ENCODE results near the gene SSR4. TPM values are rescaled to one million over a fixed set of nuclear protein-coding genes. Genes with fewer than 3 reads are reported as not detected.

The SSR4 gene
- total RNA-seq, 1 experiment from 2014 or later, result 179 TPM

GRCh38 chrX:153773218-153773611, 21.3 kb upstream of the SSR4 start:
- H3K23me2 ChIP-seq (ENCODE audit: insufficient read length, low read depth, low read length, poor library complexity, severe bottlenecking), result no peaks in the 10 kb centered on the region
- H3K27me3 ChIP-seq (ENCODE audit: insufficient read depth, low read length), result no peaks in the 10 kb centered on the region
- no peak overlapping the region for H3K56ac ChIP-seq (ENCODE audit: insufficient read length, low read depth, low read length)
- H4K20me1 ChIP-seq (ENCODE audit: control insufficient read depth, insufficient read depth, insufficient read length), result no peaks in the 10 kb centered on the region
- H4K8ac ChIP-seq (replicated peaks; ENCODE audit: insufficient read length, low read depth, low read length), result no peak overlapping the region
- H4K91ac ChIP-seq (ENCODE audit: insufficient read length, low read depth, low read length), result no peak overlapping the region
- H2AFZ ChIP-seq (ENCODE audit: low read length), result no peak overlapping the region
- no peak overlapping the region for H2BK12ac ChIP-seq (ENCODE audit: insufficient read length, low read depth, low read length)
- H3T11ph ChIP-seq (ENCODE audit: low read length), result no peak overlapping the region
- H4K5ac ChIP-seq (ENCODE audit: insufficient read length, low read depth, low read length), result no peak overlapping the region
- H3K4me1 ChIP-seq (ENCODE audit: insufficient read depth, low read length), result no peaks in the 10 kb centered on the region
- H2BK15ac ChIP-seq (ENCODE audit: low read depth, low read length), result no peak overlapping the region
- no peaks in the 10 kb centered on the region for H3K79me2 ChIP-seq (ENCODE audit: insufficient read depth, low read length)
- H3K4ac ChIP-seq (ENCODE audit: low read depth, low read length), result no peak overlapping the region
- no peaks in the 10 kb centered on the region for H3K79me1 ChIP-seq (ENCODE audit: insufficient read depth, low read depth, low read length, poor library complexity, severe bottlenecking)
- H2BK5ac ChIP-seq (ENCODE audit: insufficient read length, low read length), result no peak overlapping the region
- H3K27ac ChIP-seq (ENCODE audit: insufficient read length, low read depth, low read length), result no peak overlapping the region
- Mint-ChIP-seq H3K4me3 (no peak overlapping the region), H3K27me3 (ENCODE audit: low read depth) (no peaks in the 10 kb centered on the region; the same call in 1 of the 2 replicates), H3K27ac (no peak overlapping the region), H3K36me3 (ENCODE audit: insufficient read depth in 1 of 3, low read depth in 3 of 3) (peaks cover 0 to 2% (median 0%) of the 10 kb centered on the region in 3 experiments; a peak in 1 of 7 replicates), H3K9me3 (peaks cover 24 to 54% of the 10 kb centered on the region in 2 experiments), H3K4me1 (no peaks in the 10 kb centered on the region)
- no peak overlapping the region for H3K18ac ChIP-seq (ENCODE audit: insufficient read length, low read depth, low read length)
- no peak overlapping the region for H3K23ac ChIP-seq (ENCODE audit: insufficient read length, low read depth, low read length)
- no peak overlapping the region for H3K9ac ChIP-seq (ENCODE audit: extremely low read depth, insufficient read length, low read length)
- H3K9me3 ChIP-seq (ENCODE audit: control insufficient read depth, low read depth, low read length), result no peaks in the 10 kb centered on the region
- H2AK5ac ChIP-seq (ENCODE audit: insufficient read length, low read length), result no peak overlapping the region
- DNase-seq, result no peak
- H3K4me2 ChIP-seq (ENCODE audit: insufficient read depth, insufficient read length, low read length), result no peak overlapping the region
- no CpG with 5 or more reads among the region's 23 CpGs for WGBS (ENCODE audit: extremely low coverage, insufficient read length, low lambda C conversion rate)
- no peak for TF ChIP-seq CTCF (conservative IDR thresholded peaks at IDR 0.05)
- no peak overlapping the region for H2BK120ac ChIP-seq (ENCODE audit: low read depth, low read length, poor library complexity, severe bottlenecking)
- no peak overlapping the region for H2BK20ac ChIP-seq (ENCODE audit: low read depth, low read length, poor library complexity, severe bottlenecking)
- H3K14ac ChIP-seq (ENCODE audit: insufficient read depth, low read length), result no peak overlapping the region

All from H9 (cell line).